Lower leg skin (tissue), 3 donors: ENCODE results near the gene CLN6.

ENCODE experiments used
- CTCF ChIP-seq, 3 donors: fragments of 450-650 bp; IDR thresholded peaks; one replicate each; pipeline ENCODE4 v1.5.1; 2016; ENCODE audit warnings: antibody characterized with exemption in 3 of 3, mild to moderate bottlenecking in 3 of 3, moderate library complexity in 2 of 3
- POLR2A ChIP-seq, 2 donors: fragments of 450-650 bp; IDR thresholded peaks; one replicate each; pipeline ENCODE4 v1.6.1; 2016 to 2017; ENCODE audit warnings: antibody characterized with exemption in 2 of 2, mild to moderate bottlenecking in 1 of 2, moderate library complexity in 1 of 2

DNA sequence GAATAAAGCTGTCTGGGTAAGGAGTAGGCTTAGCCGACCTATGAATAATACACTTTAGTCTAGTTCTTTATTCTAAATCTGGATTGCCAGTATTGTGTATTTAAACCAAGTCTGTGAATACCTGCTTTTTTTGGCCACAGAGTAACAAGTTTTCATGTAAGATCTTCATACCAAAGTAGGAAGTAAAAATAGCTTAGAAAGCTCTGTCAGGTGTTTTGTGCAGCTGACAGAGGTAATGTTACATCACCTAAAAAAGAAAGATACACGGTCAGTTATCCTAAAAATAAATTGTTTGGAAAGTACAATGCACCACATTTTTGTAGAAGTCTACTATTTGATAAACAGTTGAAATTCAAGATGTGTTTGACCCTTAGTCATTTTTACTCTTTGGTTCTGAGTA is 40.9 kb downstream of the CLN6 start:
- TF ChIP-seq CTCF (IDR thresholded peaks at IDR 0.05) (no peak), POLR2A (IDR thresholded peaks at IDR 0.05) (no peak)
